Measurements from ENCODE around the gene OR11L1.

OR11L1 gene

DNA sequence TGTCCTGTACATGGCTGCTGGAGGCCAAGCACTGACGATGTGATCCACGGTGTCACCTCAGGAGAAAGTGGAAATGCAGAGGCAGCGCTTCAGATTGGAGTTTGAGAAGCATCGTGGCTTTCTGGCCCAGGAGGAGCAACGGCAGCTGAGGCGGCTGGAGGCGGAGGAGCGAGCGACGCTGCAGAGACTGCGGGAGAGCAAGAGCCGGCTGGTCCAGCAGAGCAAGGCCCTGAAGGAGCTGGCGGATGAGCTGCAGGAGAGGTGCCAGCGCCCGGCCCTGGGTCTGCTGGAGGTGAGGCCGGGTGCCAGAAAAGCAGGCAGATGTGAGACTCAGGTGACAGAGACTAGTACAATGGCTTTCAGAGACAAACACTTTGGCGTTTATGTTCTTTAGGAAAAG is 22.9 kb upstream of the OR11L1 start:
- TF ChIP-seq CREB1 (IDR thresholded peaks at IDR 0.05; ENCODE audit: low read depth) (no peak), EP300 (IDR thresholded peaks at IDR 0.05; ENCODE audit: borderline replicate concordance) (no peak), TAF1 (IDR thresholded peaks at IDR 0.05; ENCODE audit: low read depth) (no peak), RAD21 (IDR thresholded peaks at IDR 0.05; ENCODE audit: low read depth) (no peak), NFIC (IDR thresholded peaks at IDR 0.05) (no peak), EGR1 (IDR thresholded peaks at IDR 0.05) (no peak), YY1 (IDR thresholded peaks at IDR 0.05; ENCODE audit: low read depth) (no peak), TCF12 (IDR thresholded peaks at IDR 0.05; ENCODE audit: low read depth) (no peak)
- TF ChIP-seq, protein P1, sequence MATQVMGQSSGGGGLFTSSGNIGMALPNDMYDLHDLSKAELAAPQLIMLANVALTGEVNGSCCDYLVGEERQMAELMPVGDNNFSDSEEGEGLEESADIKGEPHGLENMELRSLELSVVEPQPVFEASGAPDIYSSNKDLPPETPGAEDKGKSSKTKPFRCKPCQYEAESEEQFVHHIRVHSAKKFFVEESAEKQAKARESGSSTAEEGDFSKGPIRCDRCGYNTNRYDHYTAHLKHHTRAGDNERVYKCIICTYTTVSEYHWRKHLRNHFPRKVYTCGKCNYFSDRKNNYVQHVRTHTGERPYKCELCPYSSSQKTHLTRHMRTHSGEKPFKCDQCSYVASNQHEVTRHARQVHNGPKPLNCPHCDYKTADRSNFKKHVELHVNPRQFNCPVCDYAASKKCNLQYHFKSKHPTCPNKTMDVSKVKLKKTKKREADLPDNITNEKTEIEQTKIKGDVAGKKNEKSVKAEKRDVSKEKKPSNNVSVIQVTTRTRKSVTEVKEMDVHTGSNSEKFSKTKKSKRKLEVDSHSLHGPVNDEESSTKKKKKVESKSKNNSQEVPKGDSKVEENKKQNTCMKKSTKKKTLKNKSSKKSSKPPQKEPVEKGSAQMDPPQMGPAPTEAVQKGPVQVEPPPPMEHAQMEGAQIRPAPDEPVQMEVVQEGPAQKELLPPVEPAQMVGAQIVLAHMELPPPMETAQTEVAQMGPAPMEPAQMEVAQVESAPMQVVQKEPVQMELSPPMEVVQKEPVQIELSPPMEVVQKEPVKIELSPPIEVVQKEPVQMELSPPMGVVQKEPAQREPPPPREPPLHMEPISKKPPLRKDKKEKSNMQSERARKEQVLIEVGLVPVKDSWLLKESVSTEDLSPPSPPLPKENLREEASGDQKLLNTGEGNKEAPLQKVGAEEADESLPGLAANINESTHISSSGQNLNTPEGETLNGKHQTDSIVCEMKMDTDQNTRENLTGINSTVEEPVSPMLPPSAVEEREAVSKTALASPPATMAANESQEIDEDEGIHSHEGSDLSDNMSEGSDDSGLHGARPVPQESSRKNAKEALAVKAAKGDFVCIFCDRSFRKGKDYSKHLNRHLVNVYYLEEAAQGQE (IDR thresholded peaks at IDR 0.05; ENCODE audit: low read depth), result no peak
- TF ChIP-seq, protein P2, sequence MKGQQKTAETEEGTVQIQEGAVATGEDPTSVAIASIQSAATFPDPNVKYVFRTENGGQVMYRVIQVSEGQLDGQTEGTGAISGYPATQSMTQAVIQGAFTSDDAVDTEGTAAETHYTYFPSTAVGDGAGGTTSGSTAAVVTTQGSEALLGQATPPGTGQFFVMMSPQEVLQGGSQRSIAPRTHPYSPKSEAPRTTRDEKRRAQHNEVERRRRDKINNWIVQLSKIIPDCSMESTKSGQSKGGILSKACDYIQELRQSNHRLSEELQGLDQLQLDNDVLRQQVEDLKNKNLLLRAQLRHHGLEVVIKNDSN (IDR thresholded peaks at IDR 0.05), result no peak

- TF ChIP-seq RAD21 (IDR thresholded peaks at IDR 0.05; ENCODE audit: low read depth) (no peak), FOXM1 (IDR thresholded peaks at IDR 0.05; ENCODE audit: borderline replicate concordance, low read depth) (no peak), TCF12 (IDR thresholded peaks at IDR 0.05; ENCODE audit: low read depth) (no peak), MAX (IDR thresholded peaks at IDR 0.05) (no peak), TEAD4 (IDR thresholded peaks at IDR 0.05) (no peak), YY1 (IDR thresholded peaks at IDR 0.05; ENCODE audit: low read depth) (no peak), TAF1 (IDR thresholded peaks at IDR 0.05; ENCODE audit: low read depth) (no peak), EP300 (IDR thresholded peaks at IDR 0.05; ENCODE audit: borderline replicate concordance) (no peak), ZBTB7A (IDR thresholded peaks at IDR 0.05; ENCODE audit: low read depth) (no peak), CREB1 (IDR thresholded peaks at IDR 0.05; ENCODE audit: low read depth) (no peak), EGR1 (IDR thresholded peaks at IDR 0.05) (no peak)
- TF ChIP-seq, protein P1 (IDR thresholded peaks at IDR 0.05; ENCODE audit: low read depth), result no peak
- TF ChIP-seq, protein P2 (IDR thresholded peaks at IDR 0.05), result no peak
Measured at GRCh38 chr1:247862756-247863155, 21.1 kb upstream of the OR11L1 start.

GRCh38 chr1:247857985-247858619 is 16.4 kb upstream of the OR11L1 start:
- TF ChIP-seq, protein P1 (IDR thresholded peaks at IDR 0.05; ENCODE audit: low read depth), result no peak
- no peak for TF ChIP-seq TEAD4 (IDR thresholded peaks at IDR 0.05)
- TF ChIP-seq, protein P2 (IDR thresholded peaks at IDR 0.05), result no peak
- TF ChIP-seq EP300 (IDR thresholded peaks at IDR 0.05; ENCODE audit: borderline replicate concordance), result no peak
- no peak for TF ChIP-seq ZBTB7A (IDR thresholded peaks at IDR 0.05; ENCODE audit: low read depth)

GRCh38 chr1:247857069-247857984 is 15.6 kb upstream of the OR11L1 start, which contains the start of gene TRIM58:
Gene TRIM58, plus strand, starts transcription at chr1:247857187. Its CDS starts 60 bp downstream, at chr1:247857247.
- TF ChIP-seq RAD21 (IDR thresholded peaks at IDR 0.05; ENCODE audit: low read depth) (no peak), MAX (IDR thresholded peaks at IDR 0.05) (no peak), CEBPB (IDR thresholded peaks at IDR 0.05) (no peak), TEAD4 (IDR thresholded peaks at IDR 0.05) (no peak), TCF12 (IDR thresholded peaks at IDR 0.05; ENCODE audit: low read depth) (no peak), YY1 (IDR thresholded peaks at IDR 0.05; ENCODE audit: low read depth) (no peak), EP300 (IDR thresholded peaks at IDR 0.05; ENCODE audit: borderline replicate concordance) (no peak), EGR1 (IDR thresholded peaks at IDR 0.05) (no peak), CREB1 (IDR thresholded peaks at IDR 0.05; ENCODE audit: low read depth) (no peak), NFIC (IDR thresholded peaks at IDR 0.05) (no peak), ZBTB7A (IDR thresholded peaks at IDR 0.05; ENCODE audit: low read depth) (no peak), FOXM1 (IDR thresholded peaks at IDR 0.05; ENCODE audit: borderline replicate concordance, low read depth) (no peak), TAF1 (IDR thresholded peaks at IDR 0.05; ENCODE audit: low read depth) (no peak)
- TF ChIP-seq, protein P1 (IDR thresholded peaks at IDR 0.05; ENCODE audit: low read depth), result no peak
- TF ChIP-seq, protein P2 (IDR thresholded peaks at IDR 0.05), result no peak
